HG02571 (cell line): Measurements from ENCODE around the gene IL16.
"Not testable (repeated sequence)": the region's sequence is repeated elsewhere in the genome, so short reads cannot be mapped to it uniquely, and the experiment has no call there.

Experiments used
- ATAC-seq: cut with Tn5 transposase; IDR thresholded peaks from one replicate; pipeline ENCODE4 v1.9.1; 2021; ENCODE audit warnings: mild to moderate bottlenecking, moderate library complexity; ENCODE audit not compliant: unreplicated experiment

IL16 gene

GRCh38 chr15:81196576-81197254, at the start of gene IL16:
Gene IL16, plus strand, starts transcription at chr15:81196879. Its CDS starts 28,521 bp downstream, at chr15:81225400.
- ATAC-seq: no peak

- ATAC-seq: no peak
Measured at GRCh38 chr15:81151389-81151788, 45.3 kb upstream of the IL16 start.

- no peak for ATAC-seq
Measured at GRCh38 chr15:81152339-81152738, 44.3 kb upstream of the IL16 start.

GRCh38 chr15:81152799-81153198, 43.9 kb upstream of the IL16 start:
- ATAC-seq: no peak

GRCh38 chr15:81155375-81156218, 41.1 kb upstream of the IL16 start:
- ATAC-seq: no peak

GRCh38 chr15:81156324-81156723, 40.4 kb upstream of the IL16 start:
- no peak for ATAC-seq

GRCh38 chr15:81157195-81157938, 39.3 kb upstream of the IL16 start:
- no peak for ATAC-seq

- ATAC-seq: no peak
Measured at GRCh38 chr15:81157939-81158223, 38.8 kb upstream of the IL16 start.

GRCh38 chr15:81158561-81158960, 38.1 kb upstream of the IL16 start:
- ATAC-seq: not testable (repeated sequence)

GRCh38 chr15:81160312-81161159, 36.1 kb upstream of the IL16 start:
- ATAC-seq: no peak

GRCh38 chr15:81161160-81161673, 35.5 kb upstream of the IL16 start:
- no peak for ATAC-seq

GRCh38 chr15:81161851-81162250, 34.8 kb upstream of the IL16 start:
- no peak for ATAC-seq

GRCh38 chr15:81163961-81164800, 32.5 kb upstream of the IL16 start:
- ATAC-seq: no peak

- no peak for ATAC-seq
Measured at GRCh38 chr15:81165535-81165934, 31.1 kb upstream of the IL16 start.

GRCh38 chr15:81166636-81167305, 29.9 kb upstream of the IL16 start:
- no peak for ATAC-seq

GRCh38 chr15:81168131-81168526, 28.6 kb upstream of the IL16 start:
- ATAC-seq: no peak

GRCh38 chr15:81168644-81169043, 28.0 kb upstream of the IL16 start:
- no peak for ATAC-seq

- no peak for ATAC-seq
Measured at GRCh38 chr15:81170511-81170910, 26.2 kb upstream of the IL16 start.

GRCh38 chr15:81171286-81171685, 25.4 kb upstream of the IL16 start:
- ATAC-seq: no peak
